HepG2 (cell line): ENCODE results near the gene PLCD4. TPM values are rescaled to one million over a fixed set of nuclear protein-coding genes. Genes with fewer than 3 reads are reported as not detected.
A peak's percentile ranks its signal among the peaks of the same experiment; 100 is the strongest.

Source experiments
- CBX2 ChIP-seq, 2 experiments: fragments of 200-600 bp in 1 of 2; sonication (generic); formaldehyde crosslinking in 1 of 2; IDR thresholded peaks; 2 replicates each; pipeline versions ENCODE4 v1.7.0 to v1.8.1; 2018 to 2022; ENCODE audit warnings: low read depth in 2 of 2, low read length in 1 of 2, mild to moderate bottlenecking in 1 of 2, missing genetic modification reagents in 1 of 2
- CREM ChIP-seq, 2 experiments: sonication (generic) in 1 of 2; formaldehyde crosslinking in 1 of 2; IDR thresholded peaks; 2 replicates each; pipeline versions ENCODE4 v1.4.0 to v1.6.1; 2016 to 2020; ENCODE audit warnings: antibody characterized with exemption in 1 of 2, mild to moderate bottlenecking in 1 of 2, missing genetic modification reagents in 1 of 2
- GABPB1 ChIP-seq: IDR thresholded peaks from 2 replicates; pipeline ENCODE4 v1.6.1; 2016; ENCODE audit warnings: mild to moderate bottlenecking, missing genetic modification reagents, moderate library complexity, missing compliant biosample characterization
- MYNN ChIP-seq: sonication (generic); formaldehyde crosslinking; IDR thresholded peaks from 2 replicates; pipeline ENCODE4 v1.4.0; 2020; ENCODE audit warnings: mild to moderate bottlenecking, low read depth, missing genetic modification reagents
- POLR2A ChIP-seq, 2 experiments: IDR thresholded peaks; 2 replicates each; pipeline ENCODE4 v1.6.1; 2011; ENCODE audit warnings: low read depth in 2 of 2, low read length in 2 of 2, mild to moderate bottlenecking in 1 of 2, moderate library complexity in 1 of 2; ENCODE audit not compliant: insufficient read depth in 1 of 2
- RXRB ChIP-seq: IDR thresholded peaks from 2 replicates; pipeline ENCODE4 v1.6.1; 2016; ENCODE audit warnings: borderline replicate concordance, missing genetic modification reagents, missing compliant biosample characterization
- SSRP1 ChIP-seq: IDR thresholded peaks from 2 replicates; pipeline ENCODE4 v1.6.1; 2016; ENCODE audit warnings: control low read depth
- ZBTB7A ChIP-seq: sonication (generic); formaldehyde crosslinking; IDR thresholded peaks from 2 replicates; pipeline ENCODE4 v1.8.0; 2022; ENCODE audit warnings: mild to moderate bottlenecking, missing genetic modification reagents
- ZFP36L1 ChIP-seq: sonication (generic); formaldehyde crosslinking; IDR thresholded peaks from 2 replicates; pipeline ENCODE4 v1.8.0; 2022; ENCODE audit warnings: mild to moderate bottlenecking, missing genetic modification reagents, moderate library complexity
- ZNF10 ChIP-seq: sonication (generic); formaldehyde crosslinking; IDR thresholded peaks from 2 replicates; pipeline ENCODE4 v1.4.0; 2020; ENCODE audit warnings: mild to moderate bottlenecking, low read depth, missing genetic modification reagents, borderline replicate concordance
- ZNF629 ChIP-seq: sonication (generic); formaldehyde crosslinking; conservative IDR thresholded peaks from 2 replicates; pipeline ENCODE4 v1.5.0; 2020; ENCODE audit warnings: missing genetic modification reagents
- ZNF724P ChIP-seq: sonication (generic); formaldehyde crosslinking; IDR thresholded peaks from 2 replicates; pipeline ENCODE4 v1.8.0; 2022; ENCODE audit warnings: missing genetic modification reagents, borderline replicate concordance
- ZSCAN21 ChIP-seq: sonication (generic); formaldehyde crosslinking; IDR thresholded peaks from 2 replicates; pipeline ENCODE4 v1.8.0; 2022; ENCODE audit warnings: mild to moderate bottlenecking, missing genetic modification reagents, moderate library complexity, borderline replicate concordance
- polyA plus RNA-seq, 8 experiments: library from polyadenylated mRNA; depleted of rRNA in 3 of 8; stranded (reverse) in 7 of 8; unstranded in 1 of 8; fragments of >200 nt; fragmentation: Illumina TruSeq in 4 of 8; extraction: Trizol in 4 of 8; gene quantifications; 2 replicates each; pipeline versions ENCODE4 v1.2.1 to v1.2.3, GENCODE V29; 2011 to 2016; ENCODE audit warnings: low read depth in 4 of 8, missing spikeins in 1 of 8, mixed read lengths in 1 of 8; ENCODE audit not compliant: insufficient read depth in 1 of 8
- total RNA-seq, 5 experiments: library from RNA; depleted of rRNA; stranded (reverse); fragments of >200 nt; fragmentation: Illumina TruSeq; extraction: Trizol; gene quantifications; 2 replicates each; pipeline ENCODE4 v1.2.3, GENCODE V29; 2016; ENCODE audit warnings: low read depth in 1 of 5
- TF ChIP-seq, protein P1 (sequence below): sonication (generic); formaldehyde crosslinking; IDR thresholded peaks from 2 replicates; pipeline ENCODE4 v1.9.0; 2021; ENCODE audit warnings: missing genetic modification reagents, mild to moderate bottlenecking, borderline replicate concordance
- TF ChIP-seq, protein P2 (sequence below): sonication (generic); formaldehyde crosslinking; IDR thresholded peaks from 2 replicates; pipeline ENCODE4 v1.9.0; 2021; ENCODE audit warnings: missing genetic modification reagents, borderline replicate concordance
- TF ChIP-seq, protein P3 (sequence below): sonication (generic); formaldehyde crosslinking; IDR thresholded peaks from 2 replicates; pipeline ENCODE4 v1.8.1; 2023; ENCODE audit warnings: mild to moderate bottlenecking, missing genetic modification reagents, borderline replicate concordance
- TF ChIP-seq, protein P4 (sequence below): sonication (generic); formaldehyde crosslinking; IDR thresholded peaks from 2 replicates; pipeline ENCODE4 v1.5.0; 2020; ENCODE audit warnings: missing genetic modification reagents
- TF ChIP-seq, protein P5 (sequence below): sonication (generic); formaldehyde crosslinking; IDR thresholded peaks from 2 replicates; pipeline ENCODE4 v1.9.0; 2022; ENCODE audit warnings: missing genetic modification reagents, mild to moderate bottlenecking, borderline replicate concordance

The PLCD4 gene
- total and polyA plus RNA-seq, 2 of the 13 experiments (the other 11 are each of a cell fraction or from before 2014, with no cell fraction given): 0.26 TPM; not detected in 1

DNA sequence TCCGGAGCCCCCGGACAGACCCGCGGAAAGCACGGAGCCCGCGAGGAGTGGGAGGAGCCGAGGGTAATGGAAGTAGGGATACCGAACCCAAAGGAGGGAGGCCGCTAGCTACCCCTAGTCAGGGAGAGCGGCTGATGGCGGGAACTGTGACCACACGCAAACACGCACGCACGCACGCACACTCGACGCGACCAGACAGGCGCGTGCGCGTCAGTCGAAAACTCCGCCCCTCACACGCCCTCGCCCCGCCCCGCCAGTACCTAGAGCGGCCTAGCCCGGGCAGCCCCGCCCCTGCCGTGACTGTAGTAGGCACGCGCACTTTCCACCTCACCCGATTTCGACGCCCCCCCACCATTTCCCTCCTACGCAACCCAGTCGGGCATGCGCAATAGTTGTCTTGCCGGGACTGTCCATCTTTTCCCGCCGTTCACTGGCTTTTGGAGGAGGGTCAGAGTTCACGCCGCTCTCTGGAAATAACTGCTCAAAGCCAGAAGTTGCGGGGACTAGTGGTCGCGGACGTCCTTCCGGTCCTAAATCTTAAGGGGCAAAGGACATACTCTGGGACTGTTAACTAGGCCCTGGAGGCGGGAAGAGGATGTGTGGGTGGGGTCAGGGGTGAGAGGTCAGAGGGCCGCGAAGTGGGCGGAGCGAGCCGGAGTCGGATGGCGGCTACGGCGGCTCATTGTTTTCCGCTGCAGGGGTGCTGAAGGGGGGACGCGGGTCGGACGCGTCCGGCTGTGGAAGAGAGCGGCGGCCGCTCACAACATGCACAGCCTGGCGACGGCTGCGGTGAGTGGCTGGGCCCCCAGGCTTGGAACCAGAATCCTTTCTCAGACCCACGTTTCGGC, 39.3 kb upstream of the PLCD4 start, which contains the start of the genes CNOT9 and USP37 (continued):
- no peak; the same call in 1 of the 2 replicates for TF ChIP-seq SSRP1 (CRISPR knock-in tag)
- peak; percentile 57; the same call in 1 of the 2 replicates for TF ChIP-seq RXRB
- peak; percentile 97 for TF ChIP-seq ZSCAN21 (CRISPR knock-in tag)
- TF ChIP-seq, protein P1, sequence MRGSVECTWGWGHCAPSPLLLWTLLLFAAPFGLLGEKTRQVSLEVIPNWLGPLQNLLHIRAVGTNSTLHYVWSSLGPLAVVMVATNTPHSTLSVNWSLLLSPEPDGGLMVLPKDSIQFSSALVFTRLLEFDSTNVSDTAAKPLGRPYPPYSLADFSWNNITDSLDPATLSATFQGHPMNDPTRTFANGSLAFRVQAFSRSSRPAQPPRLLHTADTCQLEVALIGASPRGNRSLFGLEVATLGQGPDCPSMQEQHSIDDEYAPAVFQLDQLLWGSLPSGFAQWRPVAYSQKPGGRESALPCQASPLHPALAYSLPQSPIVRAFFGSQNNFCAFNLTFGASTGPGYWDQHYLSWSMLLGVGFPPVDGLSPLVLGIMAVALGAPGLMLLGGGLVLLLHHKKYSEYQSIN (CRISPR knock-in tag): no peak; the same call in 1 of the 2 replicates
- TF ChIP-seq ZNF10 (CRISPR knock-in tag): no peak
- TF ChIP-seq, protein P2, sequence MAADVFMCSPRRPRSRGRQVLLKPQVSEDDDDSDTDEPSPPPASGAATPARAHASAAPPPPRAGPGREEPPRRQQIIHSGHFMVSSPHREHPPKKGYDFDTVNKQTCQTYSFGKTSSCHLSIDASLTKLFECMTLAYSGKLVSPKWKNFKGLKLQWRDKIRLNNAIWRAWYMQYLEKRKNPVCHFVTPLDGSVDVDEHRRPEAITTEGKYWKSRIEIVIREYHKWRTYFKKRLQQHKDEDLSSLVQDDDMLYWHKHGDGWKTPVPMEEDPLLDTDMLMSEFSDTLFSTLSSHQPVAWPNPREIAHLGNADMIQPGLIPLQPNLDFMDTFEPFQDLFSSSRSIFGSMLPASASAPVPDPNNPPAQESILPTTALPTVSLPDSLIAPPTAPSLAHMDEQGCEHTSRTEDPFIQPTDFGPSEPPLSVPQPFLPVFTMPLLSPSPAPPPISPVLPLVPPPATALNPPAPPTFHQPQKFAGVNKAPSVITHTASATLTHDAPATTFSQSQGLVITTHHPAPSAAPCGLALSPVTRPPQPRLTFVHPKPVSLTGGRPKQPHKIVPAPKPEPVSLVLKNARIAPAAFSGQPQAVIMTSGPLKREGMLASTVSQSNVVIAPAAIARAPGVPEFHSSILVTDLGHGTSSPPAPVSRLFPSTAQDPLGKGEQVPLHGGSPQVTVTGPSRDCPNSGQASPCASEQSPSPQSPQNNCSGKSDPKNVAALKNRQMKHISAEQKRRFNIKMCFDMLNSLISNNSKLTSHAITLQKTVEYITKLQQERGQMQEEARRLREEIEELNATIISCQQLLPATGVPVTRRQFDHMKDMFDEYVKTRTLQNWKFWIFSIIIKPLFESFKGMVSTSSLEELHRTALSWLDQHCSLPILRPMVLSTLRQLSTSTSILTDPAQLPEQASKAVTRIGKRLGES (CRISPR knock-in tag): peak; percentile 75; the same call in 1 of the 2 replicates
- TF ChIP-seq, protein P3, sequence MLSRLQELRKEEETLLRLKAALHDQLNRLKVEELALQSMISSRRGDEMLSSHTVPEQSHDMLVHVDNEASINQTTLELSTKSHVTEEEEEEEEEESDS: peak; percentile 96; the same call in 1 of the 2 replicates
- TF ChIP-seq ZNF724P: peak; percentile 81
- TF ChIP-seq CBX2 (IDR thresholded peaks at IDR 0.05; ENCODE audit: low read depth, low read length): no peak
- no peak for TF ChIP-seq CBX2 (CRISPR knock-in tag; IDR thresholded peaks at IDR 0.05; ENCODE audit: low read depth)
- peak; percentile 100 for TF ChIP-seq ZFP36L1 (CRISPR knock-in tag)
- TF ChIP-seq POLR2A (IDR thresholded peaks at IDR 0.05; ENCODE audit: insufficient read depth in 1 of 2, low read depth in 2 of 2, low read length in 2 of 2): peak; percentile 92 to 98
- no peak; the same call in 1 of the 2 replicates for TF ChIP-seq ZBTB7A (CRISPR knock-in tag)
- TF ChIP-seq, protein P4, sequence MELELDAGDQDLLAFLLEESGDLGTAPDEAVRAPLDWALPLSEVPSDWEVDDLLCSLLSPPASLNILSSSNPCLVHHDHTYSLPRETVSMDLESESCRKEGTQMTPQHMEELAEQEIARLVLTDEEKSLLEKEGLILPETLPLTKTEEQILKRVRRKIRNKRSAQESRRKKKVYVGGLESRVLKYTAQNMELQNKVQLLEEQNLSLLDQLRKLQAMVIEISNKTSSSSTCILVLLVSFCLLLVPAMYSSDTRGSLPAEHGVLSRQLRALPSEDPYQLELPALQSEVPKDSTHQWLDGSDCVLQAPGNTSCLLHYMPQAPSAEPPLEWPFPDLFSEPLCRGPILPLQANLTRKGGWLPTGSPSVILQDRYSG (CRISPR knock-in tag): peak; percentile 98
- TF ChIP-seq GABPB1: peak; percentile 93
- TF ChIP-seq ZNF629: 0 out of 2 replicates have a peak, but pooled peaks have one; percentile 56
- peak; percentile 81 for TF ChIP-seq CREM (IDR thresholded peaks at IDR 0.05)
- no peak for TF ChIP-seq CREM (CRISPR knock-in tag; IDR thresholded peaks at IDR 0.05)
- peak; percentile 58; the same call in 1 of the 2 replicates for TF ChIP-seq MYNN (CRISPR knock-in tag)
- TF ChIP-seq, protein P5, sequence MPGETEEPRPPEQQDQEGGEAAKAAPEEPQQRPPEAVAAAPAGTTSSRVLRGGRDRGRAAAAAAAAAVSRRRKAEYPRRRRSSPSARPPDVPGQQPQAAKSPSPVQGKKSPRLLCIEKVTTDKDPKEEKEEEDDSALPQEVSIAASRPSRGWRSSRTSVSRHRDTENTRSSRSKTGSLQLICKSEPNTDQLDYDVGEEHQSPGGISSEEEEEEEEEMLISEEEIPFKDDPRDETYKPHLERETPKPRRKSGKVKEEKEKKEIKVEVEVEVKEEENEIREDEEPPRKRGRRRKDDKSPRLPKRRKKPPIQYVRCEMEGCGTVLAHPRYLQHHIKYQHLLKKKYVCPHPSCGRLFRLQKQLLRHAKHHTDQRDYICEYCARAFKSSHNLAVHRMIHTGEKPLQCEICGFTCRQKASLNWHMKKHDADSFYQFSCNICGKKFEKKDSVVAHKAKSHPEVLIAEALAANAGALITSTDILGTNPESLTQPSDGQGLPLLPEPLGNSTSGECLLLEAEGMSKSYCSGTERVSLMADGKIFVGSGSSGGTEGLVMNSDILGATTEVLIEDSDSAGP: peak; percentile 95
